ENCODE data around the gene FSTL3.
A peak's percentile ranks its signal among the peaks of the same experiment; 100 is the strongest.

GRCh38 chr19:677201-677600 is 1.0 kb downstream of the FSTL3 start:
- TF ChIP-seq, protein P1, sequence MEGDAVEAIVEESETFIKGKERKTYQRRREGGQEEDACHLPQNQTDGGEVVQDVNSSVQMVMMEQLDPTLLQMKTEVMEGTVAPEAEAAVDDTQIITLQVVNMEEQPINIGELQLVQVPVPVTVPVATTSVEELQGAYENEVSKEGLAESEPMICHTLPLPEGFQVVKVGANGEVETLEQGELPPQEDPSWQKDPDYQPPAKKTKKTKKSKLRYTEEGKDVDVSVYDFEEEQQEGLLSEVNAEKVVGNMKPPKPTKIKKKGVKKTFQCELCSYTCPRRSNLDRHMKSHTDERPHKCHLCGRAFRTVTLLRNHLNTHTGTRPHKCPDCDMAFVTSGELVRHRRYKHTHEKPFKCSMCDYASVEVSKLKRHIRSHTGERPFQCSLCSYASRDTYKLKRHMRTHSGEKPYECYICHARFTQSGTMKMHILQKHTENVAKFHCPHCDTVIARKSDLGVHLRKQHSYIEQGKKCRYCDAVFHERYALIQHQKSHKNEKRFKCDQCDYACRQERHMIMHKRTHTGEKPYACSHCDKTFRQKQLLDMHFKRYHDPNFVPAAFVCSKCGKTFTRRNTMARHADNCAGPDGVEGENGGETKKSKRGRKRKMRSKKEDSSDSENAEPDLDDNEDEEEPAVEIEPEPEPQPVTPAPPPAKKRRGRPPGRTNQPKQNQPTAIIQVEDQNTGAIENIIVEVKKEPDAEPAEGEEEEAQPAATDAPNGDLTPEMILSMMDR (IDR thresholded peaks at IDR 0.05): no peak
- TF ChIP-seq POLR2AphosphoS5 (IDR thresholded peaks at IDR 0.05) (peak; percentile 86), POLR2A (IDR thresholded peaks at IDR 0.05) (no peak), EP300 (IDR thresholded peaks at IDR 0.05) (no peak)
